Measurements from ENCODE around the gene MFN2.

DNA sequence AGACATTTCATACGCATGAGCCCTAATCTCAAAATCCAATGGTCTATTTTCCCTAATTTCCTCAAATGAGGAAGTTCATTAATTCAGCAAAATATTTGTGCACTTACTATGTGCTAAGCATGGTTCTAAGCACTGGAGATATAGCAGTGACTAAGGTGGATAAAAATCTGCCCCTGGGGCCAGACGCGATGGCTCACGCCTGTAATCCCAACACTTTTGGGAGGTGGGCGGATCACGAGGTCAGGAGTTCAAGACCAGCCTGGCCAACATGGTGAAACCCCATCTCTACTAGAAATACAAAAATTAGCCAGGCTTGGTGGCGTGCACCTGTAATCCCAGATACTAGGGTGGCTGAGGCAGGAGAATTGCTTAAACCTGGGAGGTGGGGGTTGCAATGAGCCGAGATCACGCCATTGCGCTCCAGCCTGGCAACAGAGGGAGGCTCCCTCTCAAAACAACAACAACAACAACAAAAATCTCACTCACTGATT lies 34.8 kb downstream of the MFN2 start:
- TF ChIP-seq EP300 (conservative IDR thresholded peaks at IDR 0.05; ENCODE audit: poor library complexity, severe bottlenecking) (no peak), POLR2AphosphoS5 (IDR thresholded peaks at IDR 0.05) (no peak), EZH2 (IDR thresholded peaks at IDR 0.05; ENCODE audit: borderline replicate concordance, insufficient read depth, low read length, poor library complexity, severe bottlenecking) (no peak), SMC3 (conservative IDR thresholded peaks at IDR 0.05; ENCODE audit: poor library complexity) (no peak)
- TF ChIP-seq, protein P1, sequence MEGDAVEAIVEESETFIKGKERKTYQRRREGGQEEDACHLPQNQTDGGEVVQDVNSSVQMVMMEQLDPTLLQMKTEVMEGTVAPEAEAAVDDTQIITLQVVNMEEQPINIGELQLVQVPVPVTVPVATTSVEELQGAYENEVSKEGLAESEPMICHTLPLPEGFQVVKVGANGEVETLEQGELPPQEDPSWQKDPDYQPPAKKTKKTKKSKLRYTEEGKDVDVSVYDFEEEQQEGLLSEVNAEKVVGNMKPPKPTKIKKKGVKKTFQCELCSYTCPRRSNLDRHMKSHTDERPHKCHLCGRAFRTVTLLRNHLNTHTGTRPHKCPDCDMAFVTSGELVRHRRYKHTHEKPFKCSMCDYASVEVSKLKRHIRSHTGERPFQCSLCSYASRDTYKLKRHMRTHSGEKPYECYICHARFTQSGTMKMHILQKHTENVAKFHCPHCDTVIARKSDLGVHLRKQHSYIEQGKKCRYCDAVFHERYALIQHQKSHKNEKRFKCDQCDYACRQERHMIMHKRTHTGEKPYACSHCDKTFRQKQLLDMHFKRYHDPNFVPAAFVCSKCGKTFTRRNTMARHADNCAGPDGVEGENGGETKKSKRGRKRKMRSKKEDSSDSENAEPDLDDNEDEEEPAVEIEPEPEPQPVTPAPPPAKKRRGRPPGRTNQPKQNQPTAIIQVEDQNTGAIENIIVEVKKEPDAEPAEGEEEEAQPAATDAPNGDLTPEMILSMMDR (IDR thresholded peaks at IDR 0.05; ENCODE audit: poor library complexity, severe bottlenecking) = no peak
- TF ChIP-seq, protein P2, sequence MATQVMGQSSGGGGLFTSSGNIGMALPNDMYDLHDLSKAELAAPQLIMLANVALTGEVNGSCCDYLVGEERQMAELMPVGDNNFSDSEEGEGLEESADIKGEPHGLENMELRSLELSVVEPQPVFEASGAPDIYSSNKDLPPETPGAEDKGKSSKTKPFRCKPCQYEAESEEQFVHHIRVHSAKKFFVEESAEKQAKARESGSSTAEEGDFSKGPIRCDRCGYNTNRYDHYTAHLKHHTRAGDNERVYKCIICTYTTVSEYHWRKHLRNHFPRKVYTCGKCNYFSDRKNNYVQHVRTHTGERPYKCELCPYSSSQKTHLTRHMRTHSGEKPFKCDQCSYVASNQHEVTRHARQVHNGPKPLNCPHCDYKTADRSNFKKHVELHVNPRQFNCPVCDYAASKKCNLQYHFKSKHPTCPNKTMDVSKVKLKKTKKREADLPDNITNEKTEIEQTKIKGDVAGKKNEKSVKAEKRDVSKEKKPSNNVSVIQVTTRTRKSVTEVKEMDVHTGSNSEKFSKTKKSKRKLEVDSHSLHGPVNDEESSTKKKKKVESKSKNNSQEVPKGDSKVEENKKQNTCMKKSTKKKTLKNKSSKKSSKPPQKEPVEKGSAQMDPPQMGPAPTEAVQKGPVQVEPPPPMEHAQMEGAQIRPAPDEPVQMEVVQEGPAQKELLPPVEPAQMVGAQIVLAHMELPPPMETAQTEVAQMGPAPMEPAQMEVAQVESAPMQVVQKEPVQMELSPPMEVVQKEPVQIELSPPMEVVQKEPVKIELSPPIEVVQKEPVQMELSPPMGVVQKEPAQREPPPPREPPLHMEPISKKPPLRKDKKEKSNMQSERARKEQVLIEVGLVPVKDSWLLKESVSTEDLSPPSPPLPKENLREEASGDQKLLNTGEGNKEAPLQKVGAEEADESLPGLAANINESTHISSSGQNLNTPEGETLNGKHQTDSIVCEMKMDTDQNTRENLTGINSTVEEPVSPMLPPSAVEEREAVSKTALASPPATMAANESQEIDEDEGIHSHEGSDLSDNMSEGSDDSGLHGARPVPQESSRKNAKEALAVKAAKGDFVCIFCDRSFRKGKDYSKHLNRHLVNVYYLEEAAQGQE (IDR thresholded peaks at IDR 0.05; ENCODE audit: borderline replicate concordance) = no peak

Data from neural cell (in vitro differentiated cells).